ENCODE results near the gene PELI3.

PELI3 gene

GRCh38 chr11:66470015-66470414 is 3.3 kb downstream of the PELI3 start:
- no peak for DNase-seq (ENCODE audit: low read depth)
- no peak overlapping the region for H3K4me3 ChIP-seq (ENCODE audit: low read depth, low read length)

- no peak for DNase-seq (ENCODE audit: low read depth)
- H3K4me3 ChIP-seq (ENCODE audit: low read depth, low read length) = no peak overlapping the region
These were observed 4.4 kb downstream of the PELI3 start for GRCh38 chr11:66471142-66471541.

GRCh38 chr11:66472054-66472453 is 5.3 kb downstream of the PELI3 start:
- DNase-seq (ENCODE audit: low read depth) = no peak
- H3K4me3 ChIP-seq (ENCODE audit: low read depth, low read length) = no peak overlapping the region

- DNase-seq (ENCODE audit: low read depth) = no peak
- H3K4me3 ChIP-seq (ENCODE audit: low read depth, low read length) = no peak overlapping the region
These were observed 6.5 kb downstream of the PELI3 start for GRCh38 chr11:66473167-66473566.

- DNase-seq (ENCODE audit: low read depth) = no peak
- H3K4me3 ChIP-seq (ENCODE audit: low read depth, low read length) = no peak overlapping the region
These were observed 7.2 kb downstream of the PELI3 start for GRCh38 chr11:66473608-66474515.

GRCh38 chr11:66475349-66476172 is 8.9 kb downstream of the PELI3 start:
- H3K4me3 ChIP-seq (ENCODE audit: low read depth, low read length) = no peak overlapping the region
- no peak for DNase-seq (ENCODE audit: low read depth)

- no peak overlapping the region for H3K4me3 ChIP-seq (ENCODE audit: low read depth, low read length)
- no peak for DNase-seq (ENCODE audit: low read depth)
These were observed 9.6 kb downstream of the PELI3 start for GRCh38 chr11:66476173-66476840.

GRCh38 chr11:66476841-66477251 is 10.1 kb downstream of the PELI3 start:
- H3K4me3 ChIP-seq (ENCODE audit: low read depth, low read length) = no peak overlapping the region
- DNase-seq (ENCODE audit: low read depth) = no peak

- H3K4me3 ChIP-seq (ENCODE audit: low read depth, low read length) = no peak overlapping the region
- no peak for DNase-seq (ENCODE audit: low read depth)
These were observed 10.8 kb downstream of the PELI3 start for GRCh38 chr11:66477263-66478201.

- DNase-seq (ENCODE audit: low read depth) = no peak
- peak overlapping the region; percentile 64 for H3K4me3 ChIP-seq (ENCODE audit: low read depth, low read length)
These were observed 12.2 kb downstream of the PELI3 start for GRCh38 chr11:66478729-66479393.

- H3K4me3 ChIP-seq (ENCODE audit: low read depth, low read length) = peak overlapping the region; percentile 64
- DNase-seq (ENCODE audit: low read depth) = no peak
These were observed 12.8 kb downstream of the PELI3 start for GRCh38 chr11:66479394-66480116.

GRCh38 chr11:66480117-66480938 is 13.6 kb downstream of the PELI3 start, which contains the start of gene DPP3:
Gene DPP3 (plus strand): TSS chr11:66480434. CDS start chr11:66482201, 1,767 bp downstream.
- peak; percentile 83 for DNase-seq (ENCODE audit: low read depth)
- H3K4me3 ChIP-seq (ENCODE audit: low read depth, low read length) = peak within 1 kb of the TSS; percentile 64

GRCh38 chr11:66484806-66485380 is 18.2 kb downstream of the PELI3 start:
- DNase-seq (ENCODE audit: low read depth) = no peak
- H3K4me3 ChIP-seq (ENCODE audit: low read depth, low read length) = no peak overlapping the region

- DNase-seq (ENCODE audit: low read depth) = no peak
- no peak overlapping the region for H3K4me3 ChIP-seq (ENCODE audit: low read depth, low read length)
These were observed 22.3 kb downstream of the PELI3 start for GRCh38 chr11:66488957-66489356.

- DNase-seq (ENCODE audit: low read depth) = no peak
- no peak overlapping the region for H3K4me3 ChIP-seq (ENCODE audit: low read depth, low read length)
These were observed 22.9 kb downstream of the PELI3 start for GRCh38 chr11:66489636-66490035.

GRCh38 chr11:66491315-66491935 is 24.7 kb downstream of the PELI3 start:
- H3K4me3 ChIP-seq (ENCODE audit: low read depth, low read length) = no peak overlapping the region
- DNase-seq (ENCODE audit: low read depth) = no peak
